Fibroblast of the aortic adventitia (primary cell): Measurements from ENCODE around the gene LTBP1. TPM values are rescaled to one million over a fixed set of nuclear protein-coding genes. Genes with fewer than 3 reads are reported as not detected.

Experiments
- DNase-seq: peaks from one replicate; pipeline ENCODE4 v3.0.0-alpha.2; 2010; ENCODE audit warnings: low read depth
- H3K4me3 ChIP-seq: 2 replicates; pipeline ENCODE4 v1.5.1; 2011; ENCODE audit warnings: low read depth, mild to moderate bottlenecking, control low read depth, low read length, moderate library complexity
- total RNA-seq: library from RNA; depleted of rRNA; stranded (reverse); fragments of >200 nt; gene quantifications from 2 replicates; pipeline ENCODE4 v1.2.3, GENCODE V29; 2012; ENCODE audit warnings: low replicate concordance
- TF ChIP-seq, protein P1 (sequence below): IDR thresholded peaks from 2 replicates; pipeline ENCODE4 v1.5.1; 2011; ENCODE audit warnings: mild to moderate bottlenecking, low read length, control low read depth, inconsistent platforms; ENCODE audit not compliant: insufficient read depth

LTBP1 gene
- total RNA-seq, 1 donor, result 947 TPM

DNA sequence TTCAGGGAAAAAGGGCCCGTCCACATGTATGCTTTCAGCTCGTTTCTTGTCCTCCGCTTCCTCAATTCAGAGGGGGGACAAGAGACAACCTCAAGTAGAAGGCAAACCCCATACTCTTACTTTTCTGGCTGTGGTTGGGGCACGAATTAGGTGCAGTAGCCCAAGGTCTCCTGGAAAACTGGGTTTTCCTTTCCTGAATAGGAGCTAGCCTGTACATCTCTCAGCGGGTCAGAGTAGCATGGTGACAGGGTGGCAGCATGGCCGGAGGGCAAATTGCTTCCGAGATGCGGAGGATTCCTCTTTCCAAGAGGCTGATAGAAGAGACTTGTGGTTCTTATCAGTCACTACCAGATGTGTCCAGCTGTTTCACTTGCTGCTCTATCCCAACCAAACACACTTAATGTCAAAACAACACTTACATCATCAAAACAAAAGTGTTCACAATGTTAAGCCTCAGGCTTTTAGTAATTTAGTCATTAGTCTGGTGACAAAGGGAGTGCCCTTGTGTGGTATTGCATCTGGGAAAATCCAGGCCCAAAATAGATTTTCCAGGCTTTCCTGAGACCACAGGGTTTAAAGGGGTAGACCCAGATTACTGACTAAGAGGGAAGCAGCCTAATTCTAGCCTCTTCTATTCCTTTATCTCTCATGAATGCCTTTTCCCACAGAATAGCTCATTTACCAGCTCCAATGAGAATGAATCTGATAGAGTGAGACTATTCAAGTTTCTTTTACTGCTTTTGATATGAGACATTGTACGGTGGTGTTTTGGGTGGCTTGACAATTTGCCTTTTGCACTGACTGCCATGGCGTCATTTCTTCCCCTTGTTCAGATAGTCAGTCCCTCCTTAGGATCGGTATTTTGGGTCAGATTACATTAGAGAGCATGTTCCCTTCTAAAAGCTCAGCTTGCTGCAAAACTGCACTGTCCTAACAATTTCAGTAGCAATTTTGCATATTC is 162.0 kb downstream of the LTBP1 start:
- no peak overlapping the region for H3K4me3 ChIP-seq
- TF ChIP-seq, protein P1, sequence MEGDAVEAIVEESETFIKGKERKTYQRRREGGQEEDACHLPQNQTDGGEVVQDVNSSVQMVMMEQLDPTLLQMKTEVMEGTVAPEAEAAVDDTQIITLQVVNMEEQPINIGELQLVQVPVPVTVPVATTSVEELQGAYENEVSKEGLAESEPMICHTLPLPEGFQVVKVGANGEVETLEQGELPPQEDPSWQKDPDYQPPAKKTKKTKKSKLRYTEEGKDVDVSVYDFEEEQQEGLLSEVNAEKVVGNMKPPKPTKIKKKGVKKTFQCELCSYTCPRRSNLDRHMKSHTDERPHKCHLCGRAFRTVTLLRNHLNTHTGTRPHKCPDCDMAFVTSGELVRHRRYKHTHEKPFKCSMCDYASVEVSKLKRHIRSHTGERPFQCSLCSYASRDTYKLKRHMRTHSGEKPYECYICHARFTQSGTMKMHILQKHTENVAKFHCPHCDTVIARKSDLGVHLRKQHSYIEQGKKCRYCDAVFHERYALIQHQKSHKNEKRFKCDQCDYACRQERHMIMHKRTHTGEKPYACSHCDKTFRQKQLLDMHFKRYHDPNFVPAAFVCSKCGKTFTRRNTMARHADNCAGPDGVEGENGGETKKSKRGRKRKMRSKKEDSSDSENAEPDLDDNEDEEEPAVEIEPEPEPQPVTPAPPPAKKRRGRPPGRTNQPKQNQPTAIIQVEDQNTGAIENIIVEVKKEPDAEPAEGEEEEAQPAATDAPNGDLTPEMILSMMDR, result no peak
- DNase-seq, result peak; percentile 62

DNA sequence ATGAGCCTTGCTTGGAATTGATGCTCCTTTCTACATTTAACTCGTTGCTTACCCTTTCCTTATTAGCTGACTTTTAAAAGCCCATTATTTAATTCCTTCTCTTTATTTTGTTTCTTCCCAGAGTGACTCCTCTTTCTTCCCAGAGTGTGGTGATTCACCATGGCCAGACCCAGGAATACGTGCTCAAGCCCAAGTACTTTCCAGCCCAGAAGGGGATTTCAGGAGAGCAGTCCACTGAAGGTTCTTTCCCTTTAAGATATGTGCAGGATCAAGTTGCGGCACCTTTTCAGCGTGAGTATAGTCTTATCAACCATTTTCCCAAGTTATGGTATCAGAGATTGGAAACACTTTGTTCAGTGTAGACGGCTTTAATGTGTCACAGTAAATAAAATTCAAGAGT is 163.7 kb downstream of the LTBP1 start:
- TF ChIP-seq, protein P1, result no peak
- no peak overlapping the region for H3K4me3 ChIP-seq
- no peak for DNase-seq

DNA sequence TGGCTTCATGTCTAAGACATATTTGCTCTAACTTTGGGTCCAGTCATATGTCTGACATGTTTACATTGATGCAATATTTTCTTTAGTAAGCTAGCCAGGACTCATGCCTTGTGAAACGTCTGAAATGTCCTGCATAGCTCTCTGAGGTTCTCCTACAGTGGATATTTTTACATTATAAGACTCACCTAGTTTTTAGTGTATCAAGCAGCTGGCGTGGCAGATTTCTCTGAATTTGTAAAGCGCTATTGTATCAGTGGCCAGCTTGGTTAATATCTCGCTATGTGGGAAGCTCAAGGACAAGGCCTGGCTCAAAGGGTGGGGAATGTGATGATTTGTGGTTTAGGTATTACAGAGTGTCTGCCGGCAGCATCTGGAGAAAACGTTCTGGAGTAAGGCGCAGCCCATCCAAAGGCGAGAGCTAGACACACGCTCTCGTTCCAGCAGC is 164.3 kb downstream of the LTBP1 start:
- TF ChIP-seq, protein P1, result no peak
- DNase-seq, result no peak
- no peak overlapping the region for H3K4me3 ChIP-seq

DNA sequence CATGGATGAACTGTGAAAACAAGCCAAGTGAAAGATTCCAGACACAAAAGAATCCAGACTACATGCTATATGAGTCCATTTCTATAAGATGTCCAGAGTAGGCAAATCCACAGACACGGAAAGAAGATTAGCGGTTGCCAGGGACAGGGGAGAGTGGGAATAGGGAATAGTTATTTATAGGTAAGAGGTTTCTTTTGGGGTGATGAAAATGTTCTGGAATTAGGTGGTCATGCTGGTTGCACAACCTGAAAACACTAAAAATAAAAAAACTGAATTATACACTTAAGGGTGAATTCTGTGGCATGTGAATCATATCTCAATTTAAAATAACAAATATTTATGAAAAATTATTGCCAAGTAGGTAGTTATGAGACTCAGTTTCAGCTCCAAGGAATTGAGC is 168.4 kb downstream of the LTBP1 start:
- no peak overlapping the region for H3K4me3 ChIP-seq
- TF ChIP-seq, protein P1, result no peak
- no peak for DNase-seq

DNA sequence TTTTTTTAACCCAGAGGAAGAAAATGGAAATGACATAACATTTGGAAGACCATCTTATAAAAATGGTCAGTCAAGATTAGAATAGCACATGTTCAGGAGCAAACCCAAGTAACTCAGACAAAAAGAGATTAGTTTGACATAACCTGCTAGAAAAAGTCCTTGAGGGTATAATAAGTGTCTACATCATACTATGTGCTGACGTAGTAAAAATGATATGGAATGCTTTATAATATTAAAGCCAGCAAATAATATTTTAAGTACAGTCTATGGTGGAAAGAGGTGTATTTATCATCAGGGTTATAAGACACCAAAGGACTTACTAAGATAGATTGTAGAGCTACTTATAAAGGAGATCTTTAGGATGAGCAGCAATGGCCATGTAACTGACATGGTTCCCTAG is 169.0 kb downstream of the LTBP1 start:
- TF ChIP-seq, protein P1, result no peak
- DNase-seq, result no peak
- H3K4me3 ChIP-seq, result no peak overlapping the region

DNA sequence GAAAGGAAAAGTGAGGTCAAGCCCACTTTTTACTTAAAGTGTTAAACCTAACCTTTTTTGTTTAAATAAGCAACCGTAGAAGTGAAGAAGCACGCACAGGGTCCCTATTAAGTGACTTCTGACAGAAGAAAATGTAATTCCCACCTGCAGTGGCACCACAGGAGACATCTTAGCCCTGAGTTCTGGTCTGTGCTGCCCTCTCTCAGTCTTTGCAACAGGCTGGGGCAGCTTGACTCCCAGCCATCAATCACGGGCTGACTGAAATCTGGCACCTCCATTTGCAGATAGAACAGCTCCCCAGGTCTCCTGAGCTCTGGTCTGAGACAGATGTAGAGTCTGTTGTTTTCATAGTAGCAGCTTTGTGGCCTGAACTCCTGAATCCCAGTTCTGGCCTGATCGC is 170.0 kb downstream of the LTBP1 start:
- no peak overlapping the region for H3K4me3 ChIP-seq
- DNase-seq, result no peak
- TF ChIP-seq, protein P1, result no peak
